Stimulated activated CD4-positive, alpha-beta T cell treated with anti-CD3 and anti-CD28 coated beads, Interleukin-12 subunit alpha, Interleukin-12 subunit beta, amount 100 ng/mL, for 4 hours (primary cell): ENCODE measurements around the gene ACSM5.
A peak's percentile ranks its signal among the peaks of the same experiment; 100 is the strongest.

Experiments used
- DNase-seq: peaks from one replicate; pipeline ENCODE4 v3.0.0-alpha.2; 2020

The ACSM5 gene

GRCh38 chr16:20409398-20410120, at the start of gene ACSM5:
TSS of gene ACSM5 (plus strand) at chr16:20409534. CDS start at chr16:20411485, 1,951 bp downstream.
- no peak for DNase-seq

GRCh38 chr16:20359997-20360396, 49.3 kb upstream of the ACSM5 start:
- DNase-seq: no peak

GRCh38 chr16:20363191-20363590, 46.1 kb upstream of the ACSM5 start:
- no peak for DNase-seq

- DNase-seq: no peak
These were observed 45.3 kb upstream of the ACSM5 start for GRCh38 chr16:20364051-20364450.

- DNase-seq: no peak
These were observed 39.8 kb upstream of the ACSM5 start for GRCh38 chr16:20369452-20370054.

GRCh38 chr16:20372701-20373100, 36.6 kb upstream of the ACSM5 start:
- no peak for DNase-seq

GRCh38 chr16:20377181-20377580, 32.2 kb upstream of the ACSM5 start:
- no peak for DNase-seq

- DNase-seq: no peak
These were observed 28.6 kb upstream of the ACSM5 start for GRCh38 chr16:20380782-20381181.

- DNase-seq: no peak
These were observed 27.0 kb upstream of the ACSM5 start for GRCh38 chr16:20382202-20382948.

GRCh38 chr16:20383106-20384029, 26.0 kb upstream of the ACSM5 start:
- DNase-seq: peak; percentile 25

GRCh38 chr16:20385844-20386832, 23.2 kb upstream of the ACSM5 start:
- peak; percentile 55 for DNase-seq

GRCh38 chr16:20387978-20388377, 21.4 kb upstream of the ACSM5 start:
- DNase-seq: no peak

GRCh38 chr16:20388854-20389253, 20.5 kb upstream of the ACSM5 start:
- DNase-seq: no peak

- DNase-seq: no peak
These were observed 18.3 kb upstream of the ACSM5 start for GRCh38 chr16:20391045-20391444.

GRCh38 chr16:20393801-20394577, 15.3 kb upstream of the ACSM5 start:
- DNase-seq: no peak

- no peak for DNase-seq
These were observed 13.4 kb upstream of the ACSM5 start for GRCh38 chr16:20395946-20396345.

GRCh38 chr16:20396846-20397467, 12.4 kb upstream of the ACSM5 start:
- DNase-seq: no peak

- no peak for DNase-seq
These were observed 11.8 kb upstream of the ACSM5 start for GRCh38 chr16:20397468-20398074.

GRCh38 chr16:20398603-20399002, 10.7 kb upstream of the ACSM5 start:
- DNase-seq: no peak

- no peak for DNase-seq
These were observed 10.1 kb upstream of the ACSM5 start for GRCh38 chr16:20399185-20399584.
